HFFc6 (cell line): ENCODE data around the gene CLIP1. TPM values are rescaled to one million over a fixed set of nuclear protein-coding genes. Genes with fewer than 3 reads are reported as not detected.
A peak's percentile ranks its signal among the peaks of the same experiment; 100 is the strongest.

Experiments
- DNase-seq: peaks from one replicate; pipeline ENCODE4 v3.0.0-alpha.2; 2018
- H3K27ac Mint-ChIP-seq: 2 replicates; pipeline ENCODE4 v1.8.0; 2020; ENCODE audit warnings: mild to moderate bottlenecking, mixed read lengths
- H3K27me3 Mint-ChIP-seq: 2 replicates; pipeline ENCODE4 v1.8.0; 2021; ENCODE audit warnings: mild to moderate bottlenecking, moderate library complexity, mixed read lengths; ENCODE audit not compliant: insufficient read depth
- H3K36me3 Mint-ChIP-seq: 2 replicates; pipeline ENCODE4 v1.8.0; 2021; ENCODE audit warnings: low read depth, mixed read lengths
- H3K4me1 Mint-ChIP-seq: 2 replicates; pipeline ENCODE4 v1.8.0; 2020; ENCODE audit warnings: low read depth, mixed read lengths
- H3K4me3 Mint-ChIP-seq: 2 replicates; pipeline ENCODE4 v1.8.0; 2020; ENCODE audit warnings: mild to moderate bottlenecking, moderate library complexity, mixed read lengths
- H3K9me3 Mint-ChIP-seq: 2 replicates; pipeline ENCODE4 v1.8.0; 2020; ENCODE audit warnings: mild to moderate bottlenecking, mixed read lengths
- CTCF ChIP-seq: fragments of 200-600 bp; sonication (generic); IDR thresholded peaks from 2 replicates; pipeline ENCODE4 v1.5.0; 2021; ENCODE audit warnings: antibody characterized with exemption, mild to moderate bottlenecking
- total RNA-seq, 6 experiments: library from RNA; stranded (reverse); fragmentation: NEBNext Ultra II Directional; extraction: Animal tissue kit (Norgen Biotek cat#: 25700); gene quantifications; 2 replicates in 1 of 6; 3 replicates in 5 of 6; pipeline ENCODE4 v1.2.3, GENCODE V29; 2021

CLIP1 gene
- total RNA-seq, 6 experiments from 2014 or later, result 62.5 to 71.9 (median 69.1) TPM

DNA sequence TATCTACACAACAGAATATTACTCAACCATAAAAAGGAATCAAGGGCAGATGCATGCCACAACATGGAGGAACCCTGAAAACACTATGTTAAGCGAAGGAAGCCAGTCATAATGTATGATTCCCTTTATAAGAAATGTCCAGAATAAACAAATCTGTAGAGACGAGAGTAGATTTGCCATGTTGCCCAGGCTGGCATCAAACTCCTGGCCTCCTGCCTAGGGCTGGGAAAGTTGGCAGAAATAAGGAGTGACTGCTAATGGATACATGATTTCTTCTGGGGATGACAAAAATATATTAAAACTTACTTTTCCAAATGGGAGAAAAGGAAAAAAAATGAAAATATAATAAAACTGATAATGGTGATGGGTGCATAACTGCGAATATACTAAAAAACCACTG is 10.9 kb downstream of the CLIP1 start:
- Mint-ChIP-seq H3K9me3 (no peaks in the 10 kb centered on the region), H3K36me3 (no peaks in the 10 kb centered on the region; the same call in 1 of the 2 replicates), H3K27me3 (no peaks in the 10 kb centered on the region), H3K4me3 (no peak overlapping the region), H3K4me1 (peaks cover 27% of the 10 kb centered on the region), H3K27ac (no peak overlapping the region)
- TF ChIP-seq CTCF, result no peak
- DNase-seq, result no peak

DNA sequence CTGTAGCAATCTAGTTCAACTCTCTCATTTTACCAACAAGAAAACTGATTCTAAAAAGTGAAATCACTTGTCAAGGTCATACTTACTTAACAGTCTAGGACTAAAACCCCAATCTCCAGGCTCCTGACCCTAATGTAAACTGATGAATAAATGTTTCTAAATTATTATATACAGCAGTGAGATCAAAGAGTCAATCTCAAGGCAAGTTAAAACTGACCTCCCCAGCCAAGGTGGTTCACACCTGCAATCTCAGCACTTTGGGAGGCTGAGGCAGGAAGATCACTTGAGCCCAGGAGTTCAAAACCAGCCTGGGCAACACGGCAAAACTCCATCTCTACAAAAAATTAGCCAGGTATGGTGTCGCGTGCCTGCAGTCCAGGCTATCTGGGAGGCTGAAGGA is 15.3 kb downstream of the CLIP1 start:
- peaks cover 13% of the 10 kb centered on the region for H3K36me3 Mint-ChIP-seq
- no peak for TF ChIP-seq CTCF
- H3K9me3 Mint-ChIP-seq, result no peaks in the 10 kb centered on the region
- no peaks in the 10 kb centered on the region for H3K27me3 Mint-ChIP-seq
- H3K4me3 Mint-ChIP-seq, result no peak overlapping the region; the same call in 1 of the 2 replicates
- H3K4me1 Mint-ChIP-seq, result peaks cover 33% of the 10 kb centered on the region
- DNase-seq, result no peak
- peak overlapping the region; percentile 74 for H3K27ac Mint-ChIP-seq

DNA sequence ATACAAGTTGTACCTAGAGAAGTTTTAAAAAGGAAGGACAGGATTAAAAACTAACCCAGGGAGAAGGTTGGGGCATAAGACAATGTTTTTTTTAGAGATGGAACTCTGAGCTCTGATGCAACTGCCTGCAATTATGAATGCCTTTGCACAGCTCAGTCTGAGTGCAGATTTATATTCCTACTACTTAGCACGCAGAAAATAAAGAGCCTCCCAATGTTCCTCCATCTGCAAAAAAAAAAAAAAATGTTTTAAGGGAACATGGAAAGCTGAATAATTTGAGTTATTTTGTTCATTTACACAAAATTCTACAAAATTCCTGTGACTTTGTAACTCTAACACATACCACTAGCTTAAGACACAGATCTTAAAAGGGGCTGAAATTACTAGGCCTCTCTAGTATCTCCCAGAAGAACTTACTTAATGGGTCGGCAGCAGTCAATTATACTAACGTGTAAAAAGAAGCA is 15.7 kb downstream of the CLIP1 start:
- peak; percentile 17 for DNase-seq
- Mint-ChIP-seq H3K4me3 (no peak overlapping the region; the same call in 1 of the 2 replicates), H3K27ac (peak overlapping the region; percentile 74), H3K27me3 (no peaks in the 10 kb centered on the region), H3K4me1 (peaks cover 33% of the 10 kb centered on the region), H3K36me3 (peaks cover 13% of the 10 kb centered on the region), H3K9me3 (no peaks in the 10 kb centered on the region)
- TF ChIP-seq CTCF, result no peak

DNA sequence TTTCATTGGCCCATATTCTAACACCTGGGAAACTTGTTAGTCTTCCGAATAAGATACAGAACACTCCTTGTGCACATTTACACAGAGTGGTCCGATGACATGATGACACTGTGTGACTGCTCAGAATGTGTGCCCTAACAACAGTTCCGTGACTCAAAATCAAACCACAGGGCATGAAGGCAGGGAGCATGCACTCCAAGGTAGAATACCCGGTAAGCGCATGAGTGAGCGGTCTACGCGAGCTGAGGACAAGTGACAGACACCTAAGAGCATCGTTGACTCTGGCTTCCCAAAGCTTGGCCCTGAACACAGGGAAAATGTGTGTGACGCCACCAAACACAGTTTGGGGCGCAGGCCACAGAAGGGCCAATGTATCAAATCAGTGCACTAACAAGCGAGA is 18.6 kb downstream of the CLIP1 start:
- Mint-ChIP-seq H3K9me3 (no peaks in the 10 kb centered on the region), H3K4me1 (peaks cover 53% of the 10 kb centered on the region), H3K4me3 (no peak overlapping the region), H3K27me3 (0 out of 2 replicates have a peak, but pooled peaks cover 2% of the 10 kb centered on the region), H3K27ac (no peak overlapping the region; the same call in 1 of the 2 replicates), H3K36me3 (peaks cover 13% of the 10 kb centered on the region)
- no peak for TF ChIP-seq CTCF
- no peak for DNase-seq

DNA sequence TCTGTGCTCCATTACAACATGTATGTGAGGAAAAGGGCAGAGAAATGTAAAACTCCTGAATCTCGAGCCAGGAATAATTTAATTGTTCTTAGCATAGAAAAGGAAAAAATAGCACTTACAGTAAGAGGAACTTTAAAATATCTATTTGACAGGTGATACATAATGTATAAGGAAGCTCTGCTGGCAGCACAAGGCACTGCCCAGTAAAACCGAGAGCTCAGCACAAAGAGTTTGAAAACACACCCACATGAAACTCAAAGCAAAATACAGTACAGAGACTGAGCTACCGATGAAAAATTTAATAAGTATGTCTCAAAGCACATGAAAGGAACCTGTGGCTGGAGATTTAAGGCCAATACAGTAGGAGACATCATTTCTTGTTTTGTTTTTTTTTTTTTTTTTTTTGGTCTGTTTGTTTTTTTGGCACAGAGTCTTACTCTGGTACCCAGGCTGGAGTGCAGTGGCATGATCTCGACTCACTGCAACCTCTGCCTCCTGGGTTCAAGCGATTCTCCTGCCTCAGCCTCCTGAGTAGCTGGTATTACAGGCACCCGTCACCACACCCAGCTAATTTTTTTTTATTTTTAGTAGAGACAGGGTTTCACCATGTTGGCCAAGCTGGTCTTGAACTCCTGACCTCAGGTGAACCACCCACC is 19.2 kb downstream of the CLIP1 start:
- Mint-ChIP-seq H3K27me3 (0 out of 2 replicates have a peak, but pooled peaks cover 2% of the 10 kb centered on the region), H3K4me1 (peaks cover 55% of the 10 kb centered on the region), H3K36me3 (peaks cover 13% of the 10 kb centered on the region), H3K9me3 (no peaks in the 10 kb centered on the region), H3K4me3 (no peak overlapping the region), H3K27ac (peak overlapping the region; percentile 8; the same call in 1 of the 2 replicates)
- TF ChIP-seq CTCF, result no peak
- DNase-seq, result no peak
